Right lobe of liver (tissue), 4 donors: ENCODE measurements around the gene SH3PXD2A.

ENCODE experiments used
- POLR2A ChIP-seq: fragments of 450-650 bp; IDR thresholded peaks from one replicate; pipeline ENCODE4 v1.6.1; 2017; ENCODE audit warnings: antibody characterized with exemption, mild to moderate bottlenecking
- TF ChIP-seq, protein P1 (sequence below), 4 donors: fragments of 200-600 bp in 3 of 4; fragments of 450-650 bp in 1 of 4; IDR thresholded peaks; one replicate each; pipeline versions ENCODE4 v1.5.1 to v1.8.0; 2016 to 2022; ENCODE audit warnings: antibody characterized with exemption in 4 of 4, mild to moderate bottlenecking in 2 of 4
- donor health status: DM: no; HTN: no; CAD: no.
- donor health status: DM: no; HTN: no; CAD: no.
- donor health status: DM: no; HTN: yes; CAD: no.

- TF ChIP-seq, protein P1, sequence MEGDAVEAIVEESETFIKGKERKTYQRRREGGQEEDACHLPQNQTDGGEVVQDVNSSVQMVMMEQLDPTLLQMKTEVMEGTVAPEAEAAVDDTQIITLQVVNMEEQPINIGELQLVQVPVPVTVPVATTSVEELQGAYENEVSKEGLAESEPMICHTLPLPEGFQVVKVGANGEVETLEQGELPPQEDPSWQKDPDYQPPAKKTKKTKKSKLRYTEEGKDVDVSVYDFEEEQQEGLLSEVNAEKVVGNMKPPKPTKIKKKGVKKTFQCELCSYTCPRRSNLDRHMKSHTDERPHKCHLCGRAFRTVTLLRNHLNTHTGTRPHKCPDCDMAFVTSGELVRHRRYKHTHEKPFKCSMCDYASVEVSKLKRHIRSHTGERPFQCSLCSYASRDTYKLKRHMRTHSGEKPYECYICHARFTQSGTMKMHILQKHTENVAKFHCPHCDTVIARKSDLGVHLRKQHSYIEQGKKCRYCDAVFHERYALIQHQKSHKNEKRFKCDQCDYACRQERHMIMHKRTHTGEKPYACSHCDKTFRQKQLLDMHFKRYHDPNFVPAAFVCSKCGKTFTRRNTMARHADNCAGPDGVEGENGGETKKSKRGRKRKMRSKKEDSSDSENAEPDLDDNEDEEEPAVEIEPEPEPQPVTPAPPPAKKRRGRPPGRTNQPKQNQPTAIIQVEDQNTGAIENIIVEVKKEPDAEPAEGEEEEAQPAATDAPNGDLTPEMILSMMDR (IDR thresholded peaks at IDR 0.05): peak in 1 of 4 donors; percentile 15
- no peak for TF ChIP-seq POLR2A
Measured at GRCh38 chr10:103711351-103711994, 143.9 kb downstream of the SH3PXD2A start.
